MV-4-11 (cell line): ENCODE data around the gene CHURC1.
A peak's percentile ranks its signal among the peaks of the same experiment; 100 is the strongest.

Experiments
- DNase-seq: peaks from one replicate; lab custom pipeline; 2025; lab: John Stamatoyannopoulos, UW

CHURC1 gene

DNA sequence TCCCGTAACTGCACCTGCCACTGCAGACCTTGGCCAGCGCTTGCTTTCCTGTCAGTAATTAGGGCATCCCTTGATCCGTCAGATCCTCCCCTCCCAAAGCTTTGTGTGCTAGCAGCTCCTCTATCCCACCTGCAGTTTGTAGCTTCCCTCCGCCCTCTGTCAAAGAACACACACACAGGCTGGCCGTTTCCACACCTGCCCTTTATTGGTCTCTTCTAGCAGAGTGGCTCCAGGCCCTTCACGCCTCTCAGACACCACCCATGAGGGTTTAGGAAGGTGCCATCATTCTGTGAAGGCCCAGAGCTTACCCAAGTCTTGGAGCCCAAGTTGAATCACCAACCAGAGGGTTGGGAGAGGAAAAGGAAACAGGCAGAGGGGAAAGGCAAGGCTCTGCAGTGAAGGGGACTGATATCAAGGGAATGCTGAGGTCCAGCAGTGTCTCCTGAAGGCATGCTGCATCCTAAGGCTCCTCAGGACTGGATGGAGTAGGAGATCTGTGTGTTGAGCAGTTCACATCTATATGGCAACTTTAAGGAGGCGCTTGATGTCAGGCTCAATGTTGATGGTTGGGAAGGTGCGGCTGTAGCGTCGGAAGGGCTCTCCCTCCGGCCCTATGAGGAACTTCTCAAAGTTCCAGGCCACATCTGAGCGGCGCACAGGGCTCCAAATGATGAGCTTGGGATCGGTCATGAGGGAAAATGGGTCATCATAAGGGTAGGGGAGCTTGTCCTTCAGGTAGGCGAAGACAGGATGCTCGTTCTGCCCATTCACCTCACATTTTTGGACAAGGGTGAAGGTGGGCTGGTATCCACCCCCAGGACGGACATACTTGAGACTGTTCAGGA, 24.9 kb downstream of the CHURC1 start:
- DNase-seq = no peak

DNA sequence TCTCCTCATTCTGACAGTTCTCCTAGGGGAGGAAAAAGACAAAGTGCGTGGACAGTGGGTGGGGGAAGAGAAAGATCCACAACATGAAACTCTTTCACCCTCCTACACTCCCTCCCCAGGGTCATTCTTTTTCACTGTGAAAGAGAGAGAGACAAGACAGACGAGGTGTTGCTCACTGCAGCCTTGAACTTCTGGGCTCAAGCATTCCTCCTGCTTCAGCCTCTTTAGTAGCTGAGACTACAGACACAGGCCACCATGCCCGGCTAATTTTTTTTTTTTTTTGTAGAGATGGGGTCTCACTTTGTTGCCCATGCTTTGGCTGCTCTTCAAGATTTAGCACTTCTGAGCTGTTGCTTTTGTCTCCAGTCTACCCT, 25.5 kb downstream of the CHURC1 start:
- DNase-seq = no peak

DNA sequence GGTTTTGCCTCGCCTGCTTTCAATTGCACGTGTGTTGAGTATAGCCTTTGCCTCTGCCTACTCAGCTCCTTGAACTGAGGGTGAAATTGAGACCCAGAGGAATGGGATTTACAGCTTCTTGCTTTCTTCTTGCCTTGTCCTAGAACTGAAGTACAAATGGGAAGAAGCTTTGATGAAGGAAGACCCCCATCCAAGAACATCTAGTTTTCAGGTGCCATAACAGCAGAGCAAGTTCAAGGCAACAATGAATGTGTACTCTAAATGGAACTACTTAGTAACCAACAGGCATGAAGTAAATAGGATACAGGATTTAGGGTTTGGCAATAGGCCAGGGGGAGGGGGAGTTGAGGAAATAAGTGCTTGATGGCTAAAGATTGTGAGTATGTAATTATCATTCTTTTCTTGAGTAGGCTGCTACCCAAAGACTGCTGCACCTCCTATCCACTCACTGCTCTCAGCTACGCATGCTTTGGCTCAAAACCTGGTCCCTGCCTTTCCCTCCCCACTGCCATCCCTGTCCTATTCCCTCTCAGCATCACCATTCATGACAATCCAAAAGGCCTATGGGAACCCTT, 26.2 kb downstream of the CHURC1 start:
- no peak for DNase-seq

DNA sequence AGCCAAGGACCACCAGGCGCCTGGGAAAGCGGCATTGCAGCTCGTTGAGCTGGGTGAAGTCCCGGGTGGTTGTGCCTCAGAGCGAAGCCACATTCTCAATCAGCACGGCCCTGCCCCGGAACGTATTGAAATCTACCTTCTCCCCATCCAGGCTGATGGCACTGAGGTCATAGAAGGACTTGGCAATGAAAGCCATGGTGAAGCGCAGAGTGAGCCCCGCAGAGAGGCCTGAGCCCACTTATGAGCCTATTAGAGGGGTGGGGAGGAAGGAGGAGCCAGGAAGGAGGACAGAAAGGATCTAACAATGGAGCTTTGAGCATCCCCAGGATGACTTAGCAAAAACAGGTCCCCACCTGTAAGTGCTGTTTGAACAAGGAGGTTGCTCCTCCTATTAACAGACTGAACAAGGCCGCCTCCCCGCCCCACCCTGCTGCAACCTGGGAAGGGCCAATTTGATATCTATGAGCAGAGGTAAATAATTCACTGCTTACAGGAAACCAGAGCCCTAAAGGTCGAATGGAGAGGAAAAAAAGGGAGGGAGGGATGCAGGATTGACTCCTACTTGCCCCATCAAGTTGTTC, 28.4 kb downstream of the CHURC1 start, which contains the start of gene GPX2:
TSS of gene GPX2 (minus strand) at position 215 of the 581 bp plus-strand sequence. CDS start at position 196, 19 bp downstream.
- DNase-seq = no peak

DNA sequence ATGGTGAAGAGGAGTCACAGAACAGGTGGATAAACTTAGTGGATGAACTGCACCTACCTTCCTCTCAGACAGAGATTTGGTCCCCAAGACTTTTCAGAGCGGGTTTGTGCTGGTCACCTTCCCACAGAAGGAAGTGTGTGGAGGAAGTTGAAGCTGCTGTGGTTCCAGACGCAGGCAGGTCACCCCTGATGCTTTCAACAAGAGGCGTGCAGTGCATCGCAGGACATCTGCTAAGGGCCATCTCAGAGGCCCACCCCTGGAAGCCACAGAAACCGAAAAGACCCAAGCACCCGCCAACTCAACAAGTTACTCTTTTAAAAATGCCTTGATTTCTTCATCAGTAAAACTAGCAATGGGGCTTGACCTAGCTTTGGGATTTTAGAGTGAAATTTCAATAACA, 29.3 kb downstream of the CHURC1 start:
- peak; percentile 7 for DNase-seq

DNA sequence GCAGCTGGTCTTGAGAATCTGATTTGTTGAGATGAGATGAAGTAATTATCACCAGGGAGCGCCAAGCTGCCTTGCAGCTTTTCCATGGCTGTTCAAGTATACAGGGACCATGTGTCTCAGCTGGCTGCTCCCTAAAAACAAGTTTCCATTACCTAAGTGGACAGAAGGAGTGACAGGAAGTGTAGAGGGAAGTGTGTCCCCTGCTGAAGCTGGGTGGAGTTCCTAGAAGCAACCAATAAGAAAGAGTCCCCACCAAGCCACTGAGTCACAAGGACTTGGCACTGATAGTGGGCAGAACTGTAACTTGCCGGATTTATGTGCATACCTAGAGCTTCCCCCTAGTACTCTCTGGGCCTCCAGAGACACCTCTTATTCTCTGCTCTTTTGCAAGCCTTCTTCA, 29.8 kb downstream of the CHURC1 start:
- DNase-seq = no peak

DNA sequence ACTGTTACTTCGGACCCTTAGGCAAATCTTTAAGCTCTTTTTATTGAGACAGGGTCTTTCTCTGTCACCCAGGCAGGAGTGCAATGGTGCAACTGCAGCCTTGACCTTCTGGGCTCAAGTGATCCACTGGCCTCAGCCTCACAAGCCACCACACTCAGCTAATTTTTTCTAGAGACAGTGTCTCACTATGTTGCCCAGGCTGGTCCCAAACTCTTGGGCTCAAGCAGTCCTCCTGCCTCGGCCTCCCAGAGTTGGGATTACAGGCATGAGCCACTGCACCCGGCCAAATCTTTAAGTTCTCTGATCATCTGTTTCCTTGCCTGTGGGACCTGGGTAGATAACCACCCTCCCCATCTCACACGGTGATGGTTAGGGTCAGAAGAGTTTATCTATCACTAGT, 30.6 kb downstream of the CHURC1 start:
- DNase-seq = no peak

DNA sequence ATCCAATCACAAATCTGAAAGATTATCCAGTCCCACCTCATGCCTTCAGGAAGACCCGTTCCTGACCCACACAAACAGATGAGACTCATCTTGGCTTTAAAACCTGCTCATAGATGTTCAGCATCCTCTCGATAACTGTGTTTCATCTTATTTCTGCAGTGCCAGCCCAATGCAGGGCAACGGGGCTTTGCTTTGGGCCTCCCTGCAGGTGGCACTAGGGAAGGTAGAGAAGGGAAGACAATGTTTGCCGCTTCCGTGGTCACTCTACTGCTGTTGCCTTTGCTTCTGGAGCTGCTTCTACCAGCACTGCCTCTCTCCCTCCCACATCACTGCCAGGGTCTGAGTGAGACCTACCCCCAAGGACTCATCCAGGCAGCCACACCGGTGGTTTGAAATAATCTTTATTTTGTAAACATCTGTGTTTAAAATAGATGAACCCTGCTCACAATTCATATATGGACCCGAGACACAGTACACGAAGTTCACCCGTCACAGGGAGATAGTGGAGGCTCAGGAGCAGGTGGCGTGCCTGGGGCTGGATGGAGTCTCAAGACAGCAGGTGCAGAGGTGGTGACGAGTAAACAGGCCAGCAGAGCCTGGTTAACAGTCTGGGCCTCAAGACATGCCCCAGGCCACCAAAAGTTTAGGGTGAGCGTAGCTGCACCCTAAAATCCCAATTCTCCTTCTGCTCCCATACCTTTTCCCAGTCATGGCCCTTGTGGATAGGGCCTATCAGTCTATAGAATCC, 31.4 kb downstream of the CHURC1 start:
- DNase-seq = no peak

DNA sequence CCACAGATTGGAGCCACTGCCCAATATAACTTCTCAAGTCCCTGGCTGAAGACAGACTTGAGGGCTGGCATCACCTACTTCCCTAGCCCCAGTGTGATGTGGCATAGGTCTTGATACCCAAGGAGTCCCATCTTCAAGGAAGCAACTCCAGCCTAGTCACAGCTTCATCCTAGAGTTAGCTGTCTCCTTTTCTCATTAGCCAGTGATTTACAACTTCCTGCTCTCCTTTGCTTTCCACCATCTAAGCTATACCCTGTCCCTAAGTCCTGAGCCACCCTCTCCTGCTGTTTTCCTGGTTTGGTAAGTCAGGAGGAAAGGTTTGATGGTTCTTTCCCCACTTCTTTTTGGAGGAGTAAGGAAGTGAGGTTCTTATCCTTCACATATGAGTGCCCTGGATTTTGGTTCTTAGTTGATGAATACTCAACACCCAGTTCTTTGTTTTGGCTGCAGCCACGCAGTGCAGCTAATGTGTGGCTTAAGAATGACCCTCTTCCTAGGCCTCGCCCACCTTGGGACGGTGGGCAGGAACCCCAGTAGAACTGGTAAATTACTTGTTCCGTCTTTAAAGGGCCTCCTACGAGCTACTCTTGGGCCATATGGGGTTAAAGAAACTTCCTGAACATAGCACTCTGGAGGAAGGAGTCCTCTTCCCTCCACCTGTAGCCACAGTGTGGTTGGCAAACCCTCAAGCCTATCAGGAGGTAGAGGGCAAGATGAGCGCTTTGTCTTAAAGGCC, 32.2 kb downstream of the CHURC1 start:
- DNase-seq = no peak

DNA sequence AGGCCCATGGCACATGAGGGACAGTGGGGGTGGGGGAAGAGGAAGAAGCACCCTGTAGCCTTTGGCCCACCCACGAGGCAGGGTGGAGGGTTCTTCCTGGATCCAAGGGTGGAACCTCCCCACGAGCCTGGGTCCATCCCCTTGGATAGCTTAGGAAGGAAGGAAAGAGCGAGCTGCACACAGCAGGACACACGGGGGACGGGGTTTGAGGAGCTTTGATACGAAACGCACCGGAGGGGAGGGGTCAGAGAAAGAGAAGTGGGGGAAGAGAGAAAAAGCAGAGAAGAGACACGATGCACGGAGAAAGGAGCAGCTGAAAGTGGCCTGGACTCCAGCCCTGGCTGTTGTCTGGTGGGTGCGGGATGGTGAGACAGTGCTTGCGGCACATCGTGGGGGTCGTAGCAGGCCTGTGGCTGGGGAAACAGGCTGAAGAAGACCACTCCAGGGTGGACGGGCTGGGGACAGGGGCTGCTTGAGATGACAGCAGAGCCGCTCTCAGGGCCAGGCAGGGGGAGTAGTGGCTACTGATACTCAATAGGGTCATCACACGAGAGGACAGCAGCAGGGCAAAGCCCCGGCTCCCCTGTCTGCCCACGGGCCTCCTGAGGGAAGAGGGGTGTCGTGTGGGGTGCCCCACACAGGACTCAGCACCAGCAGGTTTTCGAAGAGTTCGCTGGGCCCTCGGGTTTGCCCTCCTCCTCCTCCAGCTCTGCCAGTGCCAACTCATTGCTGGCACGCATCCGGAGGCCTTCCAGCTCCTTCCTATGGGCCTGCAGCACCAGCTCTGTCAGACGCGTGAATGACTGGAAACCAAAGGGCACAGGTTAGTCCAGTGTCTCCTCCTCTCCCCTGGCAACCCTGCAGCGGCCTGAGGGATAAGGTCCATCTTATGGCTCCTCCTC, 33.7 kb downstream of the CHURC1 start:
- no peak for DNase-seq

DNA sequence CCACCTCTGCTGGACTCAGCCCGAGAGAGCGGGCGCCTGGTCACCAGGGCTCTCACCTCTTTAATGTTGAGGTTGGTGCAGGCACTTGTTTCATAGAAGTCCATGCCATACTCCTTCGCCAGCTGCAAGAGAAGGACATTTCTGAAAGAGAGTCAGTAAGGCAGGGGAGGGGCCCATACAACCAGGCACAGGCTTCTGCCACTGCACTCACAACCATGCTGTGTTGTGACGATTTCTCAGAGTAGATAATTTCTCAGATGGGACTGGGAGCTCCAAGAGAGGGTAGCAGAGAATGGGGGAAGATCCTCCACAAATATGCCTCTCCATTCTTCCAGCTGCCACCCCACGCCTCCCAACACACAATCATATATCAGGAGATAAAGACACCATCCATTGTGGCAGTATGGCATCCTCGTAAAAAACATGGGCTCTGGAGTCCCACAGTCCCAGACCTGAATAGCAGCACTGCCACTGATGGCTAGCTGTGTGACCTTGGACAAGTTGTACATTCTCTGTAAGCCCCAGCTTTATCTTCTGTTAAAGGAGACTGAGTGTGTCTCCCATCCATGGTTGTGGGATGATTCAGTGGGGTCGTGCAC, 34.5 kb downstream of the CHURC1 start:
- no peak for DNase-seq

DNA sequence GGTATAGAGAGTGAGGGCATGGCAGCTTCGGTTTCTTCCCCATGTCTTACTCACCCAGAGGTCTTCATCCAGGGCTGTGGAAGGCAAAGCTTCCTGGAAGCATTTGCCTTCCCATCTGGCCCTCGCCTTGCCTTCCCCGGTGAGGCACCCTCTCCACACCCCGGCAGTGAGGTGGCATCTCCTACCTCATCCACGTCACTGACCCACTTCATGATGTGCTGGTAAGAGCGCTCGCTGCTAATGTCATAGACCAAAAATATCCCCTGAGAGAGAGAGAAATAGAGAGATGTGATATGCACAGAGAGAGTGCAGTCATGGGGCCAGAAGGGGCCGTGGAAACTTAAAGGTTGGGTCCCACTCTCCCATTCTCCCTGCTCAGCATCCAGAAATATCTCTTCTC, 36.6 kb downstream of the CHURC1 start:
- no peak for DNase-seq

DNA sequence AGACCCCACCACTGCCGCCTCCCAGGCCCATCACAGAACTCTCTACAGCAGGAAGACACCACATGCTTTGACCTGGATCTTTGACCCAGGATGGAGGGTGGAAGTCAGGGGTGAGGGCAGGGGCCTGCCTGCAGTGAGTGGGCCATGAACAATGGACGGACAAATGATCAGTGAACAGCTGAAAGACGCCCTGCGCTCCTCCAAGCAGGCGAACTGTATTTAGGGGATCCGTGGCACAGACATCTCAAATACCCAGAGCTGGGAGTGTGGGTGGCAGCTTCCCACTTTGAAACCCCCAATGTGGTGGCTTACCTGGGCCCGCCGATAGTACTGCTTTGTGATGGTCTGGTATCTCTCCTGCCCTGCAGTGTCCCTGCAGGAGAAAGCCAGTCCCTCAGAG, 37.0 kb downstream of the CHURC1 start:
- DNase-seq = no peak

DNA sequence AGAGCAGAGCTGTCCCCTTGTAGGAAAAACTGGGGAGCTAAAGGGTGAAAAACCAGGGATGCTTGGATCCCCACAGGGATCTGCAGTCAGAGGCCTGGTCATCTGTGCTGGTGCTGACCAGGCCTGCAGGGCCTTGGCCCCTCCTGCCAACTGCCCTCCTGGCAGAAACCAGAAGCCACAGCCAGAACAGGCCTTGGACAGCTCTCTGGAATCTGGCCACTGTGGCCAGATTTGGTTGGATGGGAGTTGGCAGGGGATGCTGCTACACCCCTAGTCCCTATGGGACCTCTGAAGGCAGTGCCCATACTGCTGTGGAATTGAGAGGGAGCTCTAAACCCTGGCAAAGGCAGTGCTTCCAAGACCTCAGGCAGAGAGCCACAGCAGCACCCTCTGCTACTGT, 37.5 kb downstream of the CHURC1 start:
- DNase-seq = no peak

DNA sequence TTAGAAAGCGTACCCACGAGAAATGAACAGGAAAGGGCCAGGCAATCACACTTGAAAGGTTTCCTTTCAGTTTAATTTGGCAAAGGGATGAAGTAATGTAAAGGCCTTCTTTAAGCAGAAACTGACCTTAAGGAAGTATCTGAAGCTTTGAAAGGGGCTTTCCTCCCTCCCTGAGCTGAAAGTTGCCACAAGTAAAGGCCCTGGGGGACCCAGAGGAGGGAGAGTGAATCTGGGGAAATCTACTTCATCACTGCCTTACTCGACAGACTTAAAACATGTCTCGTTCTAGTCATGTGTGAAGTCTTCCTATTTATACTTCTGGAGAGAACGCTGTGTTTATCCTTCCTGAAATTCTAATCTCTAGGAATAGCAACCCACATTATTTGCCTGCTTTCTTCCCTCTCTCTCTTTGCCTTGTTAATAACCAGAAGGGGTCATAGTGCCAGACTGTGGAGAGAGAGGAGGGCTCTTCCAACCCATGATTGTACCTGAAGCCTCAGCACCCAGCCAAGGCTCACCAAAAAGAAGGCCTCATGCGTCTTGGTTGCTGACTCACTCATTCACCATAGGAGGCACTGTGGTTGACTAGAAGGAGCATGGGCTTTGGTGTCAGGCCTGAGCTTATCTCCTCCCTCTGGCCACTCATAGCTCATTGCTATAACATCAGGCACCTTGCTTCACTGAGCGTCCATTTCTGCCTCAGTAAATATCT, 38.5 kb downstream of the CHURC1 start:
- DNase-seq = no peak

DNA sequence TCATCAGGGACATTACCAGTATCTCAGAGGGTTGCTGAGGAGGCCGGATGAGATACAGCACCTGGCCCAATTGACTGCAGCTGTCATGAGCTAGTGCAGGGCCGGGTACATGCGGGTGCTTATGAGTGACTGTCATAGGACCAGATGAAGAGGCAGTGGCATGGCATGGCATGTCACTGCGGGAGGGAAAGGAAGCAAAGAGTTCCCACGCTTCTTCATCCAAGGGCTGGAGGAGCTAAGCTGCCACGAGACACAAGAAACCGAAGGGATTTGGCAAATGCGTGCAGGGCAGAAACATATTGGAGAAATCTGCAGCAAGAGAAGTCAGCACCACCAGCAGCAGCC, 39.0 kb downstream of the CHURC1 start:
- no peak for DNase-seq

DNA sequence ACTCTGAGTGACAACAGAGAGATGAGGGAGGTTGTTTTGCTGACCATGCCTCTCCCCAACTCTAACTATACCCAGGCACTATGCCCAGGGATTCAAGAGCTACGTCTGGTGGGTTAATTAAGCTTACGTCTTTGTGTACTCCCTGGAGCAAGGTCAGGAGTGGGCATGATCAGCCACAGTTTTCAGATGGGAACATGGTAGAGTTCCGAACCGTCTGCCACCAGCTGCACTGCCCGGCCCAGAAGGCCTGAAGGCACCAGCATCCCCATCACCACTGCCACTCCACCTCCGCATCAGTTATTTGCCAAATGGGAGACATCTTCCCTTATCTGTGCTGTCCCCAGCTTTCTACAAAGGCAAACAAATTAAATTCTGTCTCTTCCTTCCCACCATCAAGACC, 39.4 kb downstream of the CHURC1 start:
- DNase-seq = no peak

DNA sequence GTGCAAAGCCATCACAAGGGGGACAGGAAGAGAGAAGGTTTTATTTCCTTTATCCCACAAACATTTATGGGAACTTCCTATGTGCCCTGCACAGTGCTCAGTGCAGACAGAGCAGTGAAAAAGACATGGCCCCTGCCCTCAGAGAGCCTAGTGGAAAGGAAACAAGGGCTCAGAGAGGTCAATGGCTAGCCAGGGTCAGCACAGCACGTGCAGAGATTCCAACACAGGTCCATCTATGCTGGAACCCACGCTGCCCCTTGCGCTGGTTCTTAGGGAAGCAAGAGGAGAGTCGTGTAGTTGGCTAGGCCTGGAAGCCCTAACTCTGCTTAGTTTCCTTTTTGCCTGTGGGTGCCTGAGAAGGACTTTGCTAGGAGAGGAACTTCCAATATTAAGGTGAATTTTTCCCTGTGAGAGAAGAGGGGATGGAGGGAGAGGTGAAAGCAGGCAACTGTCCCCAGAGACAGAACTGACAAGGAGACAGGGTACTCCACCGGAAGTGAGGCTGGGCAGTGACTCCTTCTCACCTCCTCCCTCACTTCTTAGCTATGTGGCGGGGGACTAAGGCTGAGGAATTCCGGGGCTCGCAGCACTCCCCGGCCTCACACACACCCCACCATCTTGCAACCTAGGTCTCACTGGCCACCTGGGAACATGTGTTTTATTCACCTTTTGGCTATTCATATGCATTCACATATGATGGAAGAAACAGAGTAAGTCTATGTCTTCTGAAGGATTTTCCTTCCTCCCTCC, 40.4 kb downstream of the CHURC1 start:
- no peak for DNase-seq

DNA sequence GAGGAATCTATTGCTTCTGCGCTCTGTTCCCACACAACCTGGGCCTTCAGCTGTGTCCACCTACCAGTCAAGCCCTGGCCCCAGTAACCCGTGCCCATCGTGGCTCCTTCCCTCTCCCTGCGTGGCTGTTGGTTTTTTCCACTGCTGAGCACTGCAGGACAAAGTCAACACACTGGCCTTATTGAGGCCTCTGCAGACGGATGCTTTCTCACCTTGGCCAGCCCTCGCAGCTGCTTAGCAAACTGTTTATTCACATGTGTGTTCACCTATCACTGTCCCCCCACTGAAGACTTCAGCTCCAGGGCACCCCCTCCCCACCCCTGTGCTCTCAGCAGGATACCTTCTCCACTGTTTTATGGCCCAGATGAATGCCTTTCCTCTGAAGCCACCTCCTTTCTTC, 41.0 kb downstream of the CHURC1 start:
- DNase-seq = no peak
